GM15510 (cell line): ENCODE data around the gene CTNNA1.

Source experiments
- POLR2A ChIP-seq: IDR thresholded peaks from 3 replicates; pipeline ENCODE4 v1.6.1; 2011; ENCODE audit warnings: borderline replicate concordance; ENCODE audit not compliant: insufficient read length; ENCODE audit errors: extremely low read depth

The CTNNA1 gene

GRCh38 chr5:138828556-138828955 lies 75.3 kb downstream of the CTNNA1 start:
- no peak for TF ChIP-seq POLR2A

- no peak for TF ChIP-seq POLR2A
These were observed 76.1 kb downstream of the CTNNA1 start for GRCh38 chr5:138829341-138829740.

- TF ChIP-seq POLR2A: no peak
These were observed 78.5 kb downstream of the CTNNA1 start for GRCh38 chr5:138831703-138832102.

- no peak for TF ChIP-seq POLR2A
These were observed 79.0 kb downstream of the CTNNA1 start for GRCh38 chr5:138832218-138832617.

GRCh38 chr5:138833080-138833479 lies 79.9 kb downstream of the CTNNA1 start:
- TF ChIP-seq POLR2A: no peak

- no peak for TF ChIP-seq POLR2A
These were observed 80.7 kb downstream of the CTNNA1 start for GRCh38 chr5:138833726-138834480.

GRCh38 chr5:138837160-138837559 lies 83.9 kb downstream of the CTNNA1 start:
- no peak for TF ChIP-seq POLR2A

GRCh38 chr5:138840103-138840502 lies 86.9 kb downstream of the CTNNA1 start:
- TF ChIP-seq POLR2A: no peak

- no peak for TF ChIP-seq POLR2A
These were observed 88.3 kb downstream of the CTNNA1 start for GRCh38 chr5:138841531-138841930.

- TF ChIP-seq POLR2A: no peak
These were observed 90.3 kb downstream of the CTNNA1 start for GRCh38 chr5:138843316-138844124.

- TF ChIP-seq POLR2A: no peak
These were observed 90.9 kb downstream of the CTNNA1 start for GRCh38 chr5:138844125-138844461.

- no peak for TF ChIP-seq POLR2A
These were observed 91.7 kb downstream of the CTNNA1 start for GRCh38 chr5:138844812-138845513.

GRCh38 chr5:138849439-138849838 lies 96.2 kb downstream of the CTNNA1 start:
- no peak for TF ChIP-seq POLR2A

GRCh38 chr5:138849882-138850281 lies 96.7 kb downstream of the CTNNA1 start:
- TF ChIP-seq POLR2A: no peak

GRCh38 chr5:138850865-138851435 lies 97.7 kb downstream of the CTNNA1 start:
- no peak for TF ChIP-seq POLR2A
